ENCODE results near the gene TSSK2. TPM values are rescaled to one million over a fixed set of nuclear protein-coding genes. Genes with fewer than 3 reads are reported as not detected.

Gene TSSK2
- total RNA-seq, 1 donor from 2014 or later = not detected

DNA sequence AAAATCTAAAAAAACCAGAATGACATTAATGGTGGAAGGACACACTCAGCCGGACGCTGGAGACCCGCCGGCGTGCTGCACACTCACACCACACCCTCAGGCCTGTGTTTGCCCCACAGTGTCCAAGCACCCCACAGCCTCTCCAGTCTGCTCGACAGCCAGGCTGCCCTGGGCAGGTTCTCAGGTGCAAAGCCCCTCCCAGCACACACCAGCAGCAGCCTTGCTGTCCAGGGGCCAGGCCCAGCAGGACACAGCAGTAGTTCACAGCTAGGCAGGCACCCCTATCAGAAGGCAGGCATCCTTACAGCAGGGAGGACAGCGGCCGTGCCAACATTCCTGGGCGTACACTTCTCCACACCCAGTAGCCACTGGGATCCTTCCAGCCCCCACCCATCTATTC is 49.1 kb downstream of the TSSK2 start:
- Histone ChIP-seq H3K4me3 (ENCODE audit: low read depth, low read length) (no peak overlapping the region), H3K27me3 (ENCODE audit: control insufficient read depth, insufficient read depth, low read length) (no peaks in the 10 kb centered on the region), H3K36me3 (ENCODE audit: control insufficient read depth, insufficient read depth, low read length) (peaks cover 4% of the 10 kb centered on the region)
- DNase-seq (ENCODE audit: low read depth) = no peak
- TF ChIP-seq, protein P1, sequence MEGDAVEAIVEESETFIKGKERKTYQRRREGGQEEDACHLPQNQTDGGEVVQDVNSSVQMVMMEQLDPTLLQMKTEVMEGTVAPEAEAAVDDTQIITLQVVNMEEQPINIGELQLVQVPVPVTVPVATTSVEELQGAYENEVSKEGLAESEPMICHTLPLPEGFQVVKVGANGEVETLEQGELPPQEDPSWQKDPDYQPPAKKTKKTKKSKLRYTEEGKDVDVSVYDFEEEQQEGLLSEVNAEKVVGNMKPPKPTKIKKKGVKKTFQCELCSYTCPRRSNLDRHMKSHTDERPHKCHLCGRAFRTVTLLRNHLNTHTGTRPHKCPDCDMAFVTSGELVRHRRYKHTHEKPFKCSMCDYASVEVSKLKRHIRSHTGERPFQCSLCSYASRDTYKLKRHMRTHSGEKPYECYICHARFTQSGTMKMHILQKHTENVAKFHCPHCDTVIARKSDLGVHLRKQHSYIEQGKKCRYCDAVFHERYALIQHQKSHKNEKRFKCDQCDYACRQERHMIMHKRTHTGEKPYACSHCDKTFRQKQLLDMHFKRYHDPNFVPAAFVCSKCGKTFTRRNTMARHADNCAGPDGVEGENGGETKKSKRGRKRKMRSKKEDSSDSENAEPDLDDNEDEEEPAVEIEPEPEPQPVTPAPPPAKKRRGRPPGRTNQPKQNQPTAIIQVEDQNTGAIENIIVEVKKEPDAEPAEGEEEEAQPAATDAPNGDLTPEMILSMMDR (IDR thresholded peaks at IDR 0.05; ENCODE audit: insufficient read depth, low read length, poor library complexity, severe bottlenecking) = no peak

DNA sequence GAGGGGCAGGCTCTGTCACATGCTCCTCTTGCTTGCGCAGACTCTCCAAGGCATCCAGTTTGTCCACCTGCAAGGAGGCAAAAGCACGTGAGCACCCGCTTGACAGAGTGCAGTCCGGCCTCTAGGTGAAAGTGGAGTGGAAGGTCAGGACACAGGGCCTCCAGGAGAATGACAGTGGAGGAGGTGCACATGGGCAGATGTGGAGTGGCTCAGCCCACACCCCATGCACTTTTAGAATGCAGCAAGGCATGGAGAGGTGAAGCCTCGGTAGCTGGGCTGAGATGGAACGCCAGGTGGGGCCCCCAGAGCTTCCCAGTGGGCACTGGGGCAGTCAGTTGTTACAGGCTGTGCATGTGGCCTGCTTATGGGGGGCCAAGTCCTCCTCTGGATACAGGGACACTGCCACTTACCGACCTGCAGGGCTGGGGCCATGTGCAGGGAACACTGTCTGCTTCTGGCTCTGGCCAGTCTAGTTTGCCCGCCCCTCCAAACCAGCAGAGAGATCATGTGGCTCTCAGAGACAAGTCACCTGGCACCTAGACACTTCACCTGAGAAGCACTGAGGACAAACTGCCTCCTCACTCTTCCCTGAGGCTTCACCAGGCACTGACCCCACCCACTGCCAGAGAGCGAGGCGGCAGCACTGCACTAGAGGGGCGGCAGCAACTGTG is 49.8 kb downstream of the TSSK2 start:
- TF ChIP-seq, protein P1 (IDR thresholded peaks at IDR 0.05; ENCODE audit: insufficient read depth, low read length, poor library complexity, severe bottlenecking) = no peak
- DNase-seq (ENCODE audit: low read depth) = no peak
- peaks cover 3% of the 10 kb centered on the region for H3K36me3 ChIP-seq (ENCODE audit: control insufficient read depth, insufficient read depth, low read length)
- H3K4me3 ChIP-seq (ENCODE audit: low read depth, low read length) = no peak overlapping the region
- H3K27me3 ChIP-seq (ENCODE audit: control insufficient read depth, insufficient read depth, low read length) = no peaks in the 10 kb centered on the region

DNA sequence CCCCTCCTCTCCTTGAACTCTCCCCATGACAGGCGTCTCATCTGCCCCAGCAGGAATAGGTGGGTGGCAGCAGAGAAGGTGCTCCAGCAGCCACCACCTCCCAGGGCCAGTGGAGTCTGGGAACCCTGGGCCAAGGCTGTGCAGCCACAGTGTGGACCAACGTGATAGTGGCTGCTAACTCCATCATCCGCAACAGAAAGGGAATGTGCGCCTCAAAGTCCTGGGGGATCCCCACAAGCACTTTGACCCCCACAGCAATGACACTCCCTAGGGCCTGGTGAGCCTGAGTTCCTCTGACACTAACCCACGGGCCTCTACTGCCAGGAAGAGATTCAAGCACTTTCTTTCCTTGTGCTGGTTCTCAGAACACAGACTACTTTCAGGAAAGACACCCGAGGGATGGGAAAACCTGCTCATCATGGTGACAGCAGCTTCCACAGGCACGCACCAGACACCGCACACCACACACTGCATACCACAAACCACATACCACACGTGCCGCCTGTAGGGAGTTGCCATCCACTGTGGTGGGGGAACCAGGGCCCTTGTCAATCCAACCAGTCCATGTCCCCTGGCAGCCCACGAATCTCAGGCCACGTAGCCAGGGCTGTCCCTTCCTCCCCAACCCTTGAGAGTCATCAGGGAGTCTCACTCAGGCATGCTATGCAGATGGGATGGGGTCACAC is 50.8 kb downstream of the TSSK2 start:
- no peak for DNase-seq (ENCODE audit: low read depth)
- Histone ChIP-seq H3K36me3 (ENCODE audit: control insufficient read depth, insufficient read depth, low read length) (peaks cover 1% of the 10 kb centered on the region), H3K27me3 (ENCODE audit: control insufficient read depth, insufficient read depth, low read length) (no peaks in the 10 kb centered on the region), H3K4me3 (ENCODE audit: low read depth, low read length) (no peak overlapping the region)
- TF ChIP-seq, protein P1 (IDR thresholded peaks at IDR 0.05; ENCODE audit: insufficient read depth, low read length, poor library complexity, severe bottlenecking) = no peak

Other genes with a start within 250 kb of the TSSK2 start
- 3.4 and 7.9 TPM in 2 replicates for gene DGCR6, start 225.0 kb upstream of the TSSK2 start, total RNA-seq
- 1.9 and 5.2 TPM in 2 replicates for gene PRODH, start 195.0 kb upstream of the TSSK2 start, total RNA-seq
- 71.2 and 85.0 TPM in 2 replicates for gene DGCR2, start 8.9 kb upstream of the TSSK2 start, total RNA-seq
- 19.0 and 20.4 TPM in 2 replicates for gene ESS2, start 13.3 kb downstream of the TSSK2 start, total RNA-seq
- not detected in 2 replicates for gene GSC2, start 19.0 kb downstream of the TSSK2 start, total RNA-seq
- gene SLC25A1, start 47.4 kb downstream of the TSSK2 start, total RNA-seq = 82.7 and 98.8 TPM in 2 replicates
- gene CLTCL1, start 160.4 kb downstream of the TSSK2 start, total RNA-seq = 25.9 and 28.2 TPM in 2 replicates